Hindlimb muscle (tissue), 1 donor: ENCODE data around the gene GZMM. TPM values are rescaled to one million over a fixed set of nuclear protein-coding genes. Genes with fewer than 3 reads are reported as not detected.

ENCODE experiments used
- DNase-seq: peaks from one replicate; pipeline ENCODE4 v3.0.0-alpha.2; 2013
- polyA plus RNA-seq: library from polyadenylated mRNA; unstranded; fragments of 120-200 nt; gene quantifications from one replicate; pipeline ENCODE4 v1.2.1, GENCODE V29; 2013; ENCODE audit not compliant: insufficient read length

The GZMM gene
- polyA plus RNA-seq, 1 donor: 0.21 TPM

- no peak for DNase-seq
These were observed 31.1 kb upstream of the GZMM start for GRCh38 chr19:512547-513365.

GRCh38 chr19:513368-514165, 30.3 kb upstream of the GZMM start:
- DNase-seq: no peak

- no peak for DNase-seq
These were observed 29.6 kb upstream of the GZMM start for GRCh38 chr19:514166-514663.

- DNase-seq: peak; percentile 94
These were observed 25.9 kb upstream of the GZMM start for GRCh38 chr19:517721-518597.

GRCh38 chr19:518598-519231, 25.1 kb upstream of the GZMM start:
- DNase-seq: peak; percentile 62

GRCh38 chr19:519449-519865, 24.4 kb upstream of the GZMM start:
- no peak for DNase-seq

GRCh38 chr19:522726-523125, 21.1 kb upstream of the GZMM start:
- DNase-seq: no peak

- no peak for DNase-seq
These were observed 19.7 kb upstream of the GZMM start for GRCh38 chr19:524062-524674.

- no peak for DNase-seq
These were observed 18.8 kb upstream of the GZMM start for GRCh38 chr19:525029-525428.

- no peak for DNase-seq
These were observed 17.9 kb upstream of the GZMM start for GRCh38 chr19:525857-526419.

- no peak for DNase-seq
These were observed 13.5 kb upstream of the GZMM start for GRCh38 chr19:530134-531008.

- peak; percentile 92 for DNase-seq
These were observed 12.7 kb upstream of the GZMM start for GRCh38 chr19:531009-531752.

GRCh38 chr19:531753-532560, 11.9 kb upstream of the GZMM start, which contains the start of gene CDC34:
Gene CDC34 (plus strand): TSS chr19:531760. CDS start chr19:531932, 172 bp downstream.
- no peak for DNase-seq

- peak; percentile 73 for DNase-seq
These were observed 11.1 kb upstream of the GZMM start for GRCh38 chr19:532561-533363.

- no peak for DNase-seq
These were observed 10.3 kb upstream of the GZMM start for GRCh38 chr19:533364-534058.

- DNase-seq: no peak
These were observed 9.8 kb upstream of the GZMM start for GRCh38 chr19:534088-534487.
